Epithelial cell of umbilical artery (primary cell): ENCODE measurements around the gene SERPINB12. TPM values are rescaled to one million over a fixed set of nuclear protein-coding genes. Genes with fewer than 3 reads are reported as not detected.

Source experiments
- total RNA-seq: library from RNA; depleted of rRNA; stranded (reverse); fragments of >200 nt; gene quantifications from 2 replicates; pipeline ENCODE4 v1.2.3, GENCODE V29; 2014

Gene SERPINB12, protein sequence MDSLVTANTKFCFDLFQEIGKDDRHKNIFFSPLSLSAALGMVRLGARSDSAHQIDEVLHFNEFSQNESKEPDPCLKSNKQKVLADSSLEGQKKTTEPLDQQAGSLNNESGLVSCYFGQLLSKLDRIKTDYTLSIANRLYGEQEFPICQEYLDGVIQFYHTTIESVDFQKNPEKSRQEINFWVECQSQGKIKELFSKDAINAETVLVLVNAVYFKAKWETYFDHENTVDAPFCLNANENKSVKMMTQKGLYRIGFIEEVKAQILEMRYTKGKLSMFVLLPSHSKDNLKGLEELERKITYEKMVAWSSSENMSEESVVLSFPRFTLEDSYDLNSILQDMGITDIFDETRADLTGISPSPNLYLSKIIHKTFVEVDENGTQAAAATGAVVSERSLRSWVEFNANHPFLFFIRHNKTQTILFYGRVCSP
- total RNA-seq: not detected in 2 replicates

DNA sequence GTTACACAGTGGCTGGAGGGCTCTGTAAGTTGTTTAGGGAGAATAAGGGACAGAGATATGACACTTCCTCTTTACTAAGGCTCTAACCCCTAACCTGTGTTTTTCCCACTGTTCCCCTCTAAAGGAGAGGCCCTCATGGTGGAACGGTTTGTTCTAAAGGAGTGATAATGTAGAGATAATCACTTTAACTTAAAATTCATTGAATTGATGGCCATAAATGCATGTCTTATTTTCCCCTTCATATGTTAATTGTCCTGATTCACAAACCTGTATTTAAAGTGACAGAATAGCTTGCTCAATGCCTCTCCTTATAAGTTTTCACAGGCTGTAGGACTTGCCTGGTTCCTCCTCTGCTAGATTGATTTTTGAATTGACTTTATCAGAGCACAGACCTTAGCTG, at the start of gene SERPINB12:
TSS of gene SERPINB12 (plus strand) at position 301 of the 400 bp plus-strand sequence. CDS start 13,791 bp downstream, outside the sequence.

DNA sequence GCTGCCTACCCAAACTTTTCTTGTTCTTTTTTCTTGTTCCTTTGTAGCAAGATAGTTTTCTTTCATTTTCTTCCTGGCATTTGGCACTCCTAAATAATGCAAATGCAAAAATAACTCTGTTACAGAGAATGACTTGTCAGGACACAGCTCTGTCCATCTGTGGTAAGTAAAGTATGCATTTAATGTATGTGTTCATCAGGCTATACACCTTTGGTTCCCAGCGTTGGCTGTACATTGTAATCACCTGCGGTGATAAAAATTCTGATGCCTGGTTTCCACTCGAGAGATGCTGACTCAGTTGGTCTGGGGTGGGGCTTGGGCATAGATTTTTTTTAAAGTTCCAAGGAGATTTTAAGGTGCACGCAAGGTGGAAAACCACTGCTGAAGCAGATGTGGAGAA, 44.8 kb downstream of the SERPINB12 start, which contains the start of gene SERPINB13:
TSS of gene SERPINB13 (plus strand) at position 378 of the 400 bp plus-strand sequence. CDS start 1,325 bp downstream, outside the sequence.

Other genes with a start within 250 kb of the SERPINB12 start
- gene BCL2, start 222.6 kb upstream of the SERPINB12 start, total RNA-seq: 1.6 and 2.0 TPM in 2 replicates
- gene KDSR, start 175.2 kb upstream of the SERPINB12 start, total RNA-seq: 18.8 and 22.3 TPM in 2 replicates
- gene VPS4B, start 119.9 kb upstream of the SERPINB12 start, total RNA-seq: 42.2 and 61.7 TPM in 2 replicates
- not detected in 2 replicates for gene SERPINB5, start 65.4 kb upstream of the SERPINB12 start, total RNA-seq
- not detected in 2 replicates for gene SERPINB13, start 45.0 kb downstream of the SERPINB12 start, total RNA-seq
- gene SERPINB4, start 101.9 kb downstream of the SERPINB12 start, total RNA-seq: under 0.01 and 0.15 TPM in 2 replicates
- not detected in 2 replicates for gene SERPINB3, start 119.5 kb downstream of the SERPINB12 start, total RNA-seq
- gene SERPINB11, start 160.6 kb downstream of the SERPINB12 start, total RNA-seq: not detected in 2 replicates
- gene SERPINB7, start 233.0 kb downstream of the SERPINB12 start, total RNA-seq: under 0.01 and 0.30 TPM in 2 replicates